Gastroesophageal sphincter (tissue), 4 donors: ENCODE results near the gene WDR46. TPM values are rescaled to one million over a fixed set of nuclear protein-coding genes. Genes with fewer than 3 reads are reported as not detected.

Experiments
- ATAC-seq: fragments of 150-250 bp; one replicate; pipeline ENCODE4 v1.9.1; 2016; ENCODE audit warnings: mild to moderate bottlenecking, moderate library complexity
- H3K27ac ChIP-seq, 4 donors: fragments of 200-600 bp; sonication (generic) in 3 of 4; 1 replicate in 3 of 4; 2 replicates in 1 of 4; pipeline ENCODE4 v1.5.1; 2016 to 2019
- H3K27me3 ChIP-seq: fragments of 200-600 bp; sonication (generic); one replicate; pipeline ENCODE4 v1.5.1; 2019
- H3K36me3 ChIP-seq, 2 donors: fragments of 200-600 bp; sonication (generic); one replicate each; pipeline ENCODE4 v1.5.1; 2019; ENCODE audit warnings: control low read depth in 1 of 2
- H3K4me1 ChIP-seq, 3 donors: fragments of 200-600 bp; sonication (generic); 1 replicate in 2 of 3; 2 replicates in 1 of 3; pipeline ENCODE4 v1.5.1; 2016 to 2019; ENCODE audit warnings: control low read depth in 2 of 3
- H3K4me3 ChIP-seq, 2 donors: fragments of 200-600 bp; sonication (generic); one replicate each; pipeline ENCODE4 v1.5.1; 2019; ENCODE audit warnings: mild to moderate bottlenecking in 1 of 2, moderate library complexity in 1 of 2
- H3K9me3 ChIP-seq, 3 donors: fragments of 200-600 bp; sonication (generic); one replicate each; pipeline ENCODE4 v1.5.1; 2017 to 2019; ENCODE audit warnings: control low read depth in 2 of 3
- EP300 ChIP-seq: sonication (generic); formaldehyde crosslinking; IDR thresholded peaks from one replicate; pipeline ENCODE4 v1.6.1; 2017; ENCODE audit warnings: antibody characterized with exemption, mild to moderate bottlenecking
- POLR2A ChIP-seq, 2 donors: fragments of 450-650 bp; IDR thresholded peaks; one replicate each; pipeline ENCODE4 v1.6.1; 2017; ENCODE audit warnings: antibody characterized with exemption in 2 of 2, mild to moderate bottlenecking in 2 of 2, moderate library complexity in 1 of 2
- POLR2AphosphoS5 ChIP-seq: sonication (generic); formaldehyde crosslinking; IDR thresholded peaks from one replicate; pipeline ENCODE4 v1.6.1; 2017; ENCODE audit warnings: antibody characterized with exemption
- WGBS, 2 donors: methylation state at CpG; one replicate each; pipeline ENCODE4 v1.1.5; 2018; ENCODE audit warnings: low coverage in 1 of 2; 5-methylcytosine and 5-hydroxymethylcytosine counted together
- total RNA-seq, 4 donors: library from RNA; depleted of rRNA; stranded (reverse); fragments of >200 nt; gene quantifications; one replicate each; pipeline ENCODE4 v1.1.0, GENCODE V29; 2016
- TF ChIP-seq, protein P1 (sequence below), 4 experiments: fragments of 200-600 bp in 2 of 4; fragments of 450-650 bp in 2 of 4; sonication (generic) in 1 of 4; IDR thresholded peaks; one replicate each; pipeline ENCODE4 v1.5.1; 2017 to 2019; ENCODE audit warnings: antibody characterized with exemption in 4 of 4, mild to moderate bottlenecking in 2 of 4, moderate library complexity in 2 of 4

The WDR46 gene
- total RNA-seq, 4 donors from 2014 or later, result 26.4 to 39.2 (median 35.6) TPM

GRCh38 chr6:33317419-33317668, 28.3 kb upstream of the WDR46 start:
- peak overlapping the region; percentile 58 to 61 for H3K4me3 ChIP-seq
- H3K27me3 ChIP-seq, result no peaks in the 10 kb centered on the region
- 0% methylated on average over 3 of the region's 27 CpGs; no CpG with 5 or more reads in 1 of the 2 donors for WGBS, 2 donors
- H3K4me1 ChIP-seq, result peaks cover 5 to 83% (median 26%) of the 10 kb centered on the region in 3 donors
- peak overlapping the region; percentile 51 to 98 (median 94) for H3K27ac ChIP-seq
- H3K36me3 ChIP-seq, result peaks cover 0 to 41% of the 10 kb centered on the region in 2 donors
- no peak for ATAC-seq
- H3K9me3 ChIP-seq, result no peaks in the 10 kb centered on the region
- TF ChIP-seq POLR2A (IDR thresholded peaks at IDR 0.05) (no peak), POLR2AphosphoS5 (no peak)

DNA sequence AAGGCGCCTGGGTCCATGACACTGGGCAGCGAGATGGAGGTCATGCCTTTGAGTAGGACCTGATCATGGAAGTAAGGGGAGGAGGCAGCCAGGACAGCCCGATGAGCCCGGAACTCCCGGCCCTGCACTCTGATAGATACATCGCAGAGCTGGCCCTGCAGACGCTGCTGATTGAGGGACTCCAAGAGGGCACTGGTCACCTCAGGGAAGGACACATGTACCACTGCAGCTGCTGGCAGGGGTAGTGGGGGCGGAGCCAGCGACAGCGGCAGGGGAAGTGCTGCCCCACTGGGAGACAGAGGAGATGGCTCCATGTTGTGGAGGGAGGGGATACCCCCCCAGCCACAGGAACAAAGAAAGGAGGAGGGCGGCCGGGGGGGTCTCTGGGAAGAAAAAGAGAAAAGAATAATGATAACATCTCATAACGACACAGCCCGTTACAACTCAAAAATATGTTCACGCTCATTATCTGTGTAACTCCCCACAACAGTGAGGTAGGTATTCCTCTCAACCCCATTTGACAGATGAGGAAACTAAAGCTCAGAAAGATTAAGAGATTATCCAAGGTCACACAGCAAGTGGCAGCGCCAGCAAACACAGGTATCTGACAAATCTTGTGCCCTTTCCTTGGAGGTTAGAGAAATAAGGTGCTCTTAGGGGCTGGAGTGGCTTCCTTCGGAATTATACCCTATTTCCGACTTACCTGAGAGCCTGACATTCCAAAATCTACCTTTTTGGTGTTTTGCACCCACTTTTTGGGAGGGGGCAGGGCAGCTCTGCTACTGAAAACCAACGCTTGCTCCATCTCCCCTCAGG, 27.8 kb upstream of the WDR46 start:
- no peaks in the 10 kb centered on the region for H3K27me3 ChIP-seq
- WGBS, 2 donors, result 52 to 56% methylated on average over 6 to 10 of the region's 19 CpGs
- peaks cover 0 to 41% of the 10 kb centered on the region in 2 donors for H3K36me3 ChIP-seq
- TF ChIP-seq, protein P1, sequence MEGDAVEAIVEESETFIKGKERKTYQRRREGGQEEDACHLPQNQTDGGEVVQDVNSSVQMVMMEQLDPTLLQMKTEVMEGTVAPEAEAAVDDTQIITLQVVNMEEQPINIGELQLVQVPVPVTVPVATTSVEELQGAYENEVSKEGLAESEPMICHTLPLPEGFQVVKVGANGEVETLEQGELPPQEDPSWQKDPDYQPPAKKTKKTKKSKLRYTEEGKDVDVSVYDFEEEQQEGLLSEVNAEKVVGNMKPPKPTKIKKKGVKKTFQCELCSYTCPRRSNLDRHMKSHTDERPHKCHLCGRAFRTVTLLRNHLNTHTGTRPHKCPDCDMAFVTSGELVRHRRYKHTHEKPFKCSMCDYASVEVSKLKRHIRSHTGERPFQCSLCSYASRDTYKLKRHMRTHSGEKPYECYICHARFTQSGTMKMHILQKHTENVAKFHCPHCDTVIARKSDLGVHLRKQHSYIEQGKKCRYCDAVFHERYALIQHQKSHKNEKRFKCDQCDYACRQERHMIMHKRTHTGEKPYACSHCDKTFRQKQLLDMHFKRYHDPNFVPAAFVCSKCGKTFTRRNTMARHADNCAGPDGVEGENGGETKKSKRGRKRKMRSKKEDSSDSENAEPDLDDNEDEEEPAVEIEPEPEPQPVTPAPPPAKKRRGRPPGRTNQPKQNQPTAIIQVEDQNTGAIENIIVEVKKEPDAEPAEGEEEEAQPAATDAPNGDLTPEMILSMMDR (IDR thresholded peaks at IDR 0.05), result no peak
- no peak for TF ChIP-seq POLR2AphosphoS5
- no peak for TF ChIP-seq POLR2A (IDR thresholded peaks at IDR 0.05)
- no peak for TF ChIP-seq EP300
- no peaks in the 10 kb centered on the region for H3K9me3 ChIP-seq
- peak overlapping the region; percentile 58 to 61 for H3K4me3 ChIP-seq
- peak overlapping the region; percentile 51 to 98 (median 94) for H3K27ac ChIP-seq
- ATAC-seq, result no peak
- H3K4me1 ChIP-seq, result peaks cover 3 to 83% (median 26%) of the 10 kb centered on the region in 3 donors

DNA sequence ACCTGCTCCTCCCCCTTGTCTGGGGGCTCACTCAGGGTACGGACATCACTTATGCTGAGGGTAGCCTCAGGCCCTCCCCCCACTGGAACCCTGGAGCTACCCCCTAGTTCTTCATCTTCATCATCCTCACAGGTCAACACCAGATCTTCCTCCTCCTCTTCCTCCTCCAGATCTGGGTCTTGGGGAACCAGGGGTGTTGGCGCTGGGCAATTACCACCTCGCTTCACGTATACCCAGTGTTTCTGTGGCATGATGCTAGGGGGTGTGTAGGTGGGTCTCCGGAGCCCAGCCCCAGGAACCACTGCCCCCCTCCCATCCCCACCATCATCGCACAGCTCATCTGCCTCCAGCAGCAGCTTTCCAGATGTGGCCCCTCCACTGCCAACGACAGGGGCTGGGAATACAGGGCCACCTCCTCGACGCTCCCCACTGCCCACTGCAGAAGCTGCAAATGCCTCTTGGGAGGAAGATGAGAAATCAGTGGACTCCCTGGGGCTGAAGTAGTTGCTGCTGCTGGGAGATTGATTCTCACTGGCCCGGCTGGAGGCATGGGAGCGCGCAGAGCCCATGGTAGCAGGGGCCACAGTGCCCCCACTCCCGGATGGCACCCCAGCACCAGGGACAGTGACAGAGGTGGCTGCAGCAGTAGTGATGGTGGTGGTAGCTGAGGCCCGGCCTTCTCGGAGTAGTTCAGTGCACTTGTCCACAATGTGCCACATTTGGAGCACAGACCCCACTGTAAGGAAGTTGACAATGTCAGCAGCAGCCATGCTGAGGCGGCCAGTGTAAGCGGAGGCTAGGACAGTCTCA, 27.0 kb upstream of the WDR46 start:
- WGBS, 2 donors, result 80 to 94% methylated on average over 1 to 5 of the region's 17 CpGs
- TF ChIP-seq EP300 (no peak), POLR2AphosphoS5 (no peak), POLR2A (IDR thresholded peaks at IDR 0.05) (no peak)
- TF ChIP-seq, protein P1 (IDR thresholded peaks at IDR 0.05), result no peak
- no peak for ATAC-seq
- Histone ChIP-seq H3K4me1 (peaks cover 0 to 83% (median 21%) of the 10 kb centered on the region in 3 donors), H3K9me3 (no peaks in the 10 kb centered on the region), H3K36me3 (peaks cover 0 to 42% of the 10 kb centered on the region in 2 donors), H3K27me3 (no peaks in the 10 kb centered on the region), H3K27ac (peak overlapping the region in 3 of 4 donors; percentile 91 to 98 (median 96)), H3K4me3 (no peak overlapping the region)

- no peak for ATAC-seq
- peaks cover 0 to 42% of the 10 kb centered on the region in 2 donors for H3K36me3 ChIP-seq
- peak overlapping the region; percentile 40 to 98 (median 94) for H3K27ac ChIP-seq
- 18% methylated on average over 5 of the region's 47 CpGs; no CpG with 5 or more reads in 1 of the 2 donors for WGBS, 2 donors
- H3K4me3 ChIP-seq, result peak overlapping the region; percentile 70 to 89
- no peak for TF ChIP-seq POLR2A (IDR thresholded peaks at IDR 0.05)
- no peak for TF ChIP-seq EP300
- TF ChIP-seq, protein P1 (IDR thresholded peaks at IDR 0.05), result no peak
- no peak for TF ChIP-seq POLR2AphosphoS5
- H3K4me1 ChIP-seq, result peaks cover 0 to 81% (median 13%) of the 10 kb centered on the region in 3 donors
- H3K9me3 ChIP-seq, result no peaks in the 10 kb centered on the region
- H3K27me3 ChIP-seq, result no peaks in the 10 kb centered on the region
These were observed 26.1 kb upstream of the WDR46 start for GRCh38 chr6:33314943-33315792.
